GM20000 (cell line): ENCODE results near the gene SERPINA1.
A peak's percentile ranks its signal among the peaks of the same experiment; 100 is the strongest.

Experiments used
- DNase-seq: peaks from one replicate; pipeline ENCODE4 v3.0.0; 2012; ENCODE audit warnings: low spot score
- TF ChIP-seq, protein P1 (sequence below): IDR thresholded peaks from 2 replicates; pipeline ENCODE4 v1.5.1; 2012; ENCODE audit warnings: mild to moderate bottlenecking, control low read depth; ENCODE audit errors: extremely low read depth, missing control alignments

SERPINA1 gene

DNA sequence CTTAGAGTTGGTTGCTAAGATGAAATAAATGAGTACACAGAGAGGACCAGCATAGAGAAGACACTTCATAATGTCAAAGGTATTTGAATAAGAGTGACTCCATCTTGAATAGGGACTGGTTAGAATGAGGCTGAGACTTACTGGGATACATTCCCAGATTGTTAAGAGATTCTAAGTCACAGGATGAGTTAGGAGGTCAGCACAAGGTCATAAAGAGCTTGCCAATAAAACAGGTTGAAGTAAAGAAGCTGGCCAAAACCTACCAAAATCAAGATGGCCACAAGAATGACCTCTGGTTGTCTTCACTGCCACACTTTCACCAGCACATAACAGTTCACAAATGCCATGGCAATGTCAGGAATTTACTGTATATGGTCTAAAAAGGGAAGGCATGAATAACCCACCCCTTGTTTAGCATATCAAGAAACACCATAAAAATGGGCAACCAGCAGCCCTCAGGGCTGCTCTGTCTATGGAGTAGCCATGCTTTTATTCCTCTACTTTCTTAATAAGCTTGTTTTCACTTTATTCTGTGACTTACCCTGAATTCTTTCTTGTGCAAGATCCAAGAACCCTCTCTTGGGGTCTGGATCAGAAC is 8.3 kb upstream of the SERPINA1 start:
- TF ChIP-seq, protein P1, sequence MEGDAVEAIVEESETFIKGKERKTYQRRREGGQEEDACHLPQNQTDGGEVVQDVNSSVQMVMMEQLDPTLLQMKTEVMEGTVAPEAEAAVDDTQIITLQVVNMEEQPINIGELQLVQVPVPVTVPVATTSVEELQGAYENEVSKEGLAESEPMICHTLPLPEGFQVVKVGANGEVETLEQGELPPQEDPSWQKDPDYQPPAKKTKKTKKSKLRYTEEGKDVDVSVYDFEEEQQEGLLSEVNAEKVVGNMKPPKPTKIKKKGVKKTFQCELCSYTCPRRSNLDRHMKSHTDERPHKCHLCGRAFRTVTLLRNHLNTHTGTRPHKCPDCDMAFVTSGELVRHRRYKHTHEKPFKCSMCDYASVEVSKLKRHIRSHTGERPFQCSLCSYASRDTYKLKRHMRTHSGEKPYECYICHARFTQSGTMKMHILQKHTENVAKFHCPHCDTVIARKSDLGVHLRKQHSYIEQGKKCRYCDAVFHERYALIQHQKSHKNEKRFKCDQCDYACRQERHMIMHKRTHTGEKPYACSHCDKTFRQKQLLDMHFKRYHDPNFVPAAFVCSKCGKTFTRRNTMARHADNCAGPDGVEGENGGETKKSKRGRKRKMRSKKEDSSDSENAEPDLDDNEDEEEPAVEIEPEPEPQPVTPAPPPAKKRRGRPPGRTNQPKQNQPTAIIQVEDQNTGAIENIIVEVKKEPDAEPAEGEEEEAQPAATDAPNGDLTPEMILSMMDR, result no peak
- no peak for DNase-seq

GRCh38 chr14:94395888-94396574 is 7.6 kb upstream of the SERPINA1 start:
- TF ChIP-seq, protein P1, result no peak
- DNase-seq, result no peak

DNA sequence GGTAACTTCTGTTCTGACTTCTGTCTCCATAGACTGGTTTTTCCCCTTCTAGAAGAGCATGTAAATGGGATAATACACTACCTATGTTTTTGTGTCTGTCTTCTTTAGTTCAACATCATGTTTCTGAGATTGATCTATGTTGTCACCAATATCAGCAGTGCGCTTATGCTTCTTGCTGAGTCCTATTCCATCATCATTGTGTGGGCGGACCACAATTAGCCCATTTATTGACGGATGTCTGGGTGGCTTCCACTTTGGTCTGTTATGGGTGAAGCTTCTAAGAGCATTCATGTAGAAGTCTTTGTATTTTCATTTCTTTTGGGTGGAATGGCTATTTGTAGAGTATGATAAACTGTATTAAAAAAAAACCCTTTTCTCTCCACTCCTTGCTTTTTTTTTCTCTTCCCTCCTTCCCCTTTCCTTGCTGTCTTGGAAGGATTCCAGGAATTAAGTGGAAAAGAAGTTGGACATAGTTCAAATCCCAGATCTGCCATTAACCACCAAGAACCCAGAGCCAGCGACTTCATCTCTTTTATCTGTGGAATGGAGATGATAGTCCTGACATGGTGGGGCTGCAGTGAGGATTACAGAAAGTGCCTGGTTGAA is 7.0 kb upstream of the SERPINA1 start:
- no peak for DNase-seq
- TF ChIP-seq, protein P1, result no peak

DNA sequence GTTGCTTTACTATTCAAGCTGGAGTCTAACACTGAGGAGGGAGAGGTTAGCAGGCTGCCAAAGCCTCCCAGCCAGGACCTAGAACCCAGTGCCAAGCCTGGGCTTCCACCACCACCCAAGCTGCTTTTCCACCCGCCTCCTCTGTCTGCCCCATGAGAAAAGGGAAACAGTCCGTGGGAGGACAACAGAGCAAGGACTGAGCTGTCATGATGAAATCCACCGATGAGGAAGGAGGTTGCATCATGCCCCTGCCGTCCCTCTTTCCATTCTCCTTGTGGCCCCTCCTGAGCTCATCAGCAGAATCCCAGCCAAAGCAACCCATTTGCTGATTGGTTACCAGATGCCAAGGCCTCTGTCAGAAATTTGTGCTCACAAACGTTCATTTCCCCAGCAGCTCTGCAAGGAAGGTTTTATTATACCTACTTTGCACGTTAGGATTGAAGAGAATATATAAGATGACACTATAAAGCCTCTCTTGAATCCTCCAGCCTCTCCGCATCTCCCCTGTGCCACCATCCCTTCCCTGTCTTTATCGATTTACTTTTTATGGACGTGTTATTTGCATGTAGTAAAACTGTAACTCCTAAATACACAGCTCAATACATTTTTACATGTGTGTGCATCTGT is 6.3 kb upstream of the SERPINA1 start:
- TF ChIP-seq, protein P1, result no peak
- no peak for DNase-seq

DNA sequence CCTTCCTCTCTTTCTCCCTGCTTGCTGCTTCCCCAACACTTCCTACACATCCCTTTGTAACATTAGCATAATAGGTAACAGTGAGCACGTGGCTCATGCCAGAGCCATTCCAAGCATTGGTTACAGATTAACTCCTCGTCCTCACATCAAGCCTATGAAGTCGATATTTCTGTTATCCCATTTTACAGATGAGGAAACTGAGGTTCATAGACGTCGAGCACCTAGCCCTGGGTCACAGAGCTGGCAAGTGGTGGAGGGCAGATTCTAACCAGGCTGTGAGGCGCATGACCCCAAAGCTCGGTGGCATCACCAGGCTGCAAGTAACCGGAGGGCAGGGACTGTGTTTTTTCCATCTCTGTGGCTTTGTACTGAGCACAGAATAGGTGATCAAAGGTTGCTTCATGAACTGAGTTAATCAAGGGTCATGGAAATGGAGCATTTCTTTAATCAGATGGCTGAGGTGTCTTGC is 5.7 kb upstream of the SERPINA1 start:
- DNase-seq, result no peak
- TF ChIP-seq, protein P1, result no peak

- TF ChIP-seq, protein P1, result no peak
- no peak for DNase-seq
Measured at GRCh38 chr14:94393474-94393873, 5.1 kb upstream of the SERPINA1 start.

- peak; percentile 28 for DNase-seq
- TF ChIP-seq, protein P1, result no peak
Measured at GRCh38 chr14:94392510-94392935, 4.1 kb upstream of the SERPINA1 start.
